GF-D8 (cell line): Measurements from ENCODE around the gene PDS5B.
"Not testable (repeated sequence)": the region's sequence is repeated elsewhere in the genome, so short reads cannot be mapped to it uniquely, and the experiment has no call there.

ENCODE experiments used
- DNase-seq: peaks from one replicate; lab custom pipeline; 2025; lab: John Stamatoyannopoulos, UW

Gene PDS5B

DNA sequence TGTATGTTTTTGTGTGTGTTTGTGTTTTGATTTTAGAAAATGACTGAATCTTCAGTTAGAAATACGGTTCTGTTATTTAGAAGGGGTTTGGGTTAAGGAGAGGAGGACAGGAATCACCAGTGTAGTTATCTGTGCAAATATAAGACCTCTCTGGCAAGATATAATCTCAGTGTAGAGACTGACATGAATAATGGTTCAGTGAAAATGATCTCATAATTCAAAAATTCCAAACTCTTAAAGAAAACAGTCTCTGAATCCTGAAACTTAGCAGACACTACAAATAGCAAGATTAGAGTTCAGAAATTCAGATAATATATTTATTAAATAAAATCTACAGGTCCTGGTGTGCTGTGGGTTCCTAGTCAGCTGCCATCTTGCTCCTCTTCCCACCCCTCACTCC, 73.5 kb downstream of the PDS5B start:
- no peak for DNase-seq

DNA sequence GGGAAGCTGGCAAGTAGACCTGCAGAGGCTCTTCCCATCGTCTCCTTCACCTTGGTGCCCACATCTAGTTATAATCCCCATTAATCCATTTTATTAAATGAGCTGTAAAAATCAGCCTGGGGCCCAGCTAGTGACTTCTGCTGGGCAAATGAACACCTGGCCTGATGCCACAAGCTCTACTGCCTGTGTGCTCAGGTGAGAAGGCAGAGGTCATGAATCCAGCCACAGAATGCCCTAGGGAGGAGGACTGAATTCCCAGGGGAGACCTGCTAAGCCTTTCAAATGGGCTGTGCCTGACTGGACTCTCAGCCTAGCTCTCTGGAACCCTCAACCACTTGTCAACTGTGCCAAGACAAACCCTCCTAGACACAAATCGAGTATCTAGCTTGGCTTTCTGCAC, 74.0 kb downstream of the PDS5B start:
- no peak for DNase-seq

DNA sequence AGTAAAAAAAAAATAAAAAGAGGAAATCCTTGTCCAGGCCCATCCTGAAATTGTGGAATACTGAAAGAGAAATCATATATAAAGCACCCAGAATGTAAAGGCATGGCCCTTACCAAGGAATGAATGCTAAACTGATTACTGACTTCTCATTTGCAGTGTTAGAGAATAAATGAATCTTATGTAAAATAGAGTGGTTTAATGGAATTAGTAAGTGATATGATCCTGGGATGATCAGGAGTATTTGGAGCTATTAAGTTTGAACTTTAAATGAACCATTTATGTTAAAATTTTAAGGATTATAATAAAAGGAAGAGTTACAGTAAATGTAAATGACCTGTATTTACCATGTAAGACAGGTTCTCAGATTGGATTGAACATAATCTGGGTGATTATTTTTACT, 75.4 kb downstream of the PDS5B start:
- no peak for DNase-seq

DNA sequence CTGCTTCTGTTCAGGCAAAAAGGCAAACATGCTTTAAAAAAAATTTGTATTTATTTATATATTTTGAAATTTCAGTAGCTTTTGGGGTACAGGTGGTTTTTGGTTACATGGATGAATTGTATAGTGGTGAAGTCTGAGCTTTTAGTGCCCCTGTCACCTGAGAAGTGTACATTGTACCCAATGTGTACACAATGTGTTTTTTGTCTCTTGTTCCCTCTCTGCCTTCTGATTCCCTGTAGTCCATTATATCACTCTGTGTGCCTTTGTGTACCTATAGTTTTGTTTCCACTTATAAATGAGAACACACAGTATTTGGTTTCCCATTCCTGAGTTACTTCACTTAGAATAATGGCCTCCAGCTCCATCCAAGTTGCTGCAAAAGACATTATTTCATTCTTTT, 77.4 kb downstream of the PDS5B start:
- DNase-seq = no peak

DNA sequence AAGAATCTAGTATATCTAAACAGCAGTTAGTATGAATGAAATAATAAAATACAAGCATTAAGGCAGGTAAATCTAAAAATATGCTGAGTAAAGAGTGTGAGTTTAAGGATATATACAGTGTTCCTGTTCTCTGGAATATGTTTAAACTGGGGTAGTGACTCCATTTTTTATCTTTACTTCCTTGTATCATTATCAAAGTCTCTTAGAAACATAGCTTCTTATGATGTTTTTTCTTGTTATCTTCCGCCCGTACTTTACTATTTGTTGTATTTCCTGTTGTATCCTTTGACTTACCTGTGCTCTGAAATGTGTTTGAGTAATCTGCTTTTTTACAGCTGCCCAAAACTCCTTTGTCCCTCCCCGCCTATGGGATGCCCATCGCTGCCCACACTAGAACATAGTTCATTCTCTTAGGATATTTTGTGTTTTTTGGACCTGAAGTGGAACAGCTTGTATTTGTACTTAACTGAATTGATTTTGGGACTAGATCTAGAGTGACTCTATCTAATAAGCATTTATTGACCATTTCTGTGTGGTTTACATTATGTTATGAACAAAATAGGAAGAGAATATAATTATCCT, 80.8 kb downstream of the PDS5B start:
- DNase-seq = no peak

DNA sequence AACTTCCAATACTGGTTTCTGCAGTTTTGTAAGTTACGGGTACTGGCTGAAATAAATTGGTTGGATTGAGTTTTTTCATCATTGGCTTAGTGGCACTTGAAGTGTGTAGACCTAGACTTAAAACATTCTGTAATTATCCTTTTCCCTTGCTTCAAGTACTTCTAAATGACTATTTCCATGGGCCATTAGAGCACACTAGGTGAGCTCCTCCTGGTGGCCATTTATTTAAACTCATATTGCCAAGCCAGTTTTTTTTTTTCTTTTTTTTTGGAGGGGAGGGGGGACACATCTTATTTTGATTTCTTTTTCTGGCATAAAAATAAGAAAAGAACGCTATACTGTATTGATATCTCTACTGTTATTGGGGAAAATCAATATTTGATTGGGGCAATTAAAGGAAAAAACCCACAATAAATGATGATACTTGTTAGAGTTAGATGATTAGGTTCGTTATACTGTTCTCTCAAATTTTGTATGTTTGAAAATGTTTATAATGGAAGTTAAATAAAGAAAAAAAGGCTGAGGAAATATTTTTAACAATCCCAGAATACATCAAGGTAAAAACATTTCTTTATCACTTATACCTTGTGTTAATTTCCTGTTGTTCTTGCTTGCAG, 82.9 kb downstream of the PDS5B start:
- DNase-seq = peak; percentile 37

DNA sequence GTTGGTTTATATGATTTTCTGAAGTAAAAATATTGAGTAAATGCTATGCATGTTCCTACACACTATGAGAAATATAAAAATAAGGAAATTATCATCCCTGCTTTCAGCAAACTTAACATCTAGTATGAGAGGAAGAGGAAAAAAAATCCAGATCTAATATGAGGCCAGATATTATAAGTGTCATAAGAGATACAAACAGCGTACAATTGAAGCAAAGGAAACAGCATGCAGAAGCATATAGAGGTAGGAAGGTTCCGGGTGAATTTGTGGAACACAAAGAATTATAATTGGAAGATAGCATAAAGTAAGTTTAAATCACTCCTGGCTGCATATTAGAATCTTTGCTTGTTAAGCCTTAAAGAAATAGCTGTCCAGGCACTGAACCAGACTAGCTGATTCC, 88.3 kb downstream of the PDS5B start:
- no peak for DNase-seq

DNA sequence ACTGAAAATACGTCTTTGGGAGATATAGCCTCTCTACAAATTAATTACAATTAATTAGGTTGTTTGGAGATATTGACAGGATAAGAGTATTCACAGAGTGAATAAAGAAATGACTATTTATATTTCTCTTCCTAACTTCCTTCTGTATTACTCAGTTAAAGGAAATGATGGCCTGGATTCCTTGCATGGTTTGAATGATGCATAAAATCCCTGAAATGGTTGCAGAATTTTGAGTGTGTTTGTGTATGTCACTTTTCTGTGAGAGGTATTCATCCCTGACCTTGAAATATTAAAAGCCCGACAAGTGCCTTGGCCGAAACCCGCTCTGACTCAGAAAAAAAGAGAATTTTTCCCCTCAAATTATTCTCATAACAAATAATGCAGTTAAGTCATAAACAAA, 90.0 kb downstream of the PDS5B start:
- DNase-seq = no peak

DNA sequence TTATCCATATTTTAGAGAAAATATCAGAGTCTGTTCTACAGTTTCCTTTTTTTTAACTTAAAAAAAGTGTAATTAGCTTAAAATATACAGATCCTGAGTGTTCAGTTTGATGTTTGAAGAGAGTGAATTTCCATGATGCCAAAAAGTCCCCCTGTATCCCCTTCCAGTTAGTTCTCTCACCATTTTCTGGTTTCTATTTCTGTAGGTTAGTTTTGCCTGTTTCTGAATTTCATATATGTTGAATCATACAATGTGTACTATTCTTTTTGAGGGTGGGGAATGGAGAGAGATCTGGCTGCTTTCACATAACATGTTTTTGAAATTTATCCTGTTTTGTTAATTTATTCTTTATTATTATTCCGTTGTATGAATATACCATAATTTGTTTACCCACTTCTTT, 95.9 kb downstream of the PDS5B start:
- no peak for DNase-seq

DNA sequence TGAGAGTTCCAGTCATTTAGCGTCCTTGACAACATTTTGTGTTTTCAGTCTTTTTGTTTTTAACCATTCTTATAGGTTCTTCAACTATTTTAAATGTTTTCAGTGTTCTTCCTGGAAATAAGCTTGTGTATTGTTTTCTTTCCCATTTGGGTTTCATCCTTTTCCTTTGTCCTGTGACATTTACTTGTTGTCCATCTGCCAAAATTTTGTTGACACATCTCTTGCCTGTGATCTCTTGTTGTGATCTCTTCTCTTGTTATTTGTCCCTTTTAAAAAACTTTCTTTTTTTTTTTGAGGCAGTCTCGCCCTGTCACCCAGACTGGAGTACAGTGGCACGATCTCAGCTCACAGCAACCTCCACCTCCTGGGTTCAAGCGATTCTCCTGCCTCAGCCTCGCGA, 96.5 kb downstream of the PDS5B start:
- DNase-seq = no peak

DNA sequence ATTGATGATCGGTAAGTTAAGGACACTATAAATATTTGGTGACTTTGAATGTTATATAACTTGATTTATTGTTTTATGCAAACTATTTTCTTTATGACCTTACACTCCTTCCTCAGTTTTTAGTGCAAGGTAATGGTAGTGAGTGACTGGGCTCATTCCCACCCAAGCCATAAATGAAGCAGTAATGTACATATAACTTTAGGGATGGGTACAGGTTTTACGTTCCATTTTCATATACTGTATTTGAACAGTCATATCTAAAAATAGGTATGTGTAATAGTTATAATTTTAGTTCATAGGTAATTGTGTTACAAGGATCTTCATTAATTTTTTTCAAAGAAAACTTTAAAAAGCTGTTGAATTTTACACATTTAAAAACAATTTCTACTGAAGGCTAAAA, 101.0 kb downstream of the PDS5B start:
- no peak for DNase-seq

DNA sequence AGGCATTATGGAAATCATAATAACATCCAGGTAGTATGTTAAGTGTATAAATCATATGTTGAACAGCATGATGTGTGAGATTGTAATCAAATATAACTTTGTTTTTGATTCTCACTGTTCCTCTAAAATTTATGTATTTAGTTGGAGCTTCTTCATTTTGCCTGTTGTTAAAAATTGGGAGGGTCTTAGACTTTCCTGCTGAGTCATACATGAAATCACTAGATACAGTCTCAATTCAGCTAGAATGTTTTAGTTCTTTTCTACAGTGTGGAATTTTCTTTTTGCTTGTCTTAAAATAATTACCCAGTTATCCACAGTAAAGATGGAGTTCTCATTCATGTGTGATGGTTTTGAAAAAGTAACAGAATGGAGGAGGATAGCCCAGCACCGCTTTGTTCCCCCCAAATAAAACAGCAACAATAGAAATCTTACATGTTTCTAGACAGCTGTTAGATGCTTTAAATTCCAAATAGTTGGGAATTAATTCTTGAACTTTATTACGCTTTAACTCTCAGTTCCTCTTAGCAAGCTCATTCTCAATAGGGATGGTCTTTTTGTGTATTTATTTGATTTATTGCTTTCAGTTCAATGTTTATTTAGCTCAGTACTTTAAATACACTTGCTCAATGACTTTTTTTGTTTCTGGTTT, 109.5 kb downstream of the PDS5B start:
- DNase-seq = no peak

DNA sequence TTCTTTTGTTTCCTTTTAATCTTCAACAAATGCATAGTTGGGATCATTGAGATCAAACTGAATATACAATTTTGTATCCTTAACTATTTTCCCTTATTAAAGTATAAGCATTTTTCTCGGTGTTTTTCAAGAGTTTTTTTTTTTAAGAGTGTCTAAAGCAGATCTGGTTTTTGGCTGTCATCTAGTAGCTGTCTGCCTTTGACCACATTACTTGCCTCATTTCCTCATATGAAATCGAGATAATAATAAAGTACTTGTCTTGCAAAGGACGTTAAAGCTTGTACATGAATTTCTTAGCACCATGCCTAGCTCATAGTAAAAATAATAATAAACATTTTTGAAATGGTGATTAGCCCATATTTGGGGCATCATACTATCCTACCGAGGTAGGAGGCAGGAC, 121.2 kb downstream of the PDS5B start:
- DNase-seq = no peak

DNA sequence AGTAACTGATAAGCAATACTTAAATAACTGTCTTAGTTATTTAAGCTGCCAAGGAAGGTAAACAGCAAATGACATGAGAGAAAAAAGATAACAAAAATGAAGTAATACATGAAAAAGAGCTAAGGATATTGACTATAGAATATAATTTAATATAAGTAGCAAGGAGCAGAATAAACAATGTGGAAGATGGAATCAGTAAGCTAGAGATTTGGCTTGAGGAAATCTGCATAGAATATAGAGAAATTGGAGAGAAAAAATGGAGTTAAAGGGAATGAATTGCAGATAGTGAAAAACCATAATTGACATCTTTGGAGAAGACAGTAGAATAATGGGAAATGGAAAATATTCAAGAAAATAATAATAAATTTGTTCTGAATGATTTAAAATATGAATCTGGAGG, 127.1 kb downstream of the PDS5B start:
- no peak for DNase-seq

DNA sequence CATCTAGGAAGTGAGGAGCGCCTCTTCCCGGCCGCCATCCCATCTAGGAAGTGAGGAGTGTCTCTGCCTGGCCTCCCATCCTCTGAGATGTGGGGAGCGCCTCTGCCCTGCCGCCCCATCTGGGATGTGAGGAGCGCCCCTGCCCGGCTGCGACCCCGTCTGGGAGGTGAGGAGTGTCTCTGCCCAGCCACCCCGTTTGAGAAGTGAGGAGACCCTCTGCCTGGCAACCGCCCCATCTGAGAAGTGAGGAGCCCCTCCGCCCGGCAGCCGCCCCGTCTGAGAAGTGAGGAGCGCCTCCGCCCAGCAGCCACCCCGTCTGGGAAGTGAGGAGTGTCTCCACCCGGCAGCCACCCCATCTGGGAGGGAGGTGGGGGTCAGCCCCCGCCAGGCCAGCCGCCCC, 129.9 kb downstream of the PDS5B start:
- not testable (repeated sequence) for DNase-seq

DNA sequence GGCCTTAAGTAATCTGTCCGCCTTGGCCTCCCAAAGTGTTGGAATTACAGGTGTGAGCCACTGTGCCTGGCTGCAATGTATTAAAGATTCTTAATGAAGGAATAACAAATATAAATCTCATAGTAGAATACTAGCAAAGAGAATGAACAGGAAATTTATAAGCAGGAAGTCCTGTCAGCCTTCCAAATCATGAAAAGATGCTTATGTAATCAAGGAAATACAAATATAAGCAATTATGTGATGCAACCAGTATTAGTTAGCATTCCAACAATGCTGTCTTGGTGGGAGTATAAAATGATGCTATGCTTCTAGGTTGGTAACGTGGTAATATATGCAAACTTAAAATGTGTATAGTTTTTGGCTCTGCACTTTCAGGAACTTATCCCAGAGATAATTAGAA, 133.8 kb downstream of the PDS5B start:
- no peak for DNase-seq

DNA sequence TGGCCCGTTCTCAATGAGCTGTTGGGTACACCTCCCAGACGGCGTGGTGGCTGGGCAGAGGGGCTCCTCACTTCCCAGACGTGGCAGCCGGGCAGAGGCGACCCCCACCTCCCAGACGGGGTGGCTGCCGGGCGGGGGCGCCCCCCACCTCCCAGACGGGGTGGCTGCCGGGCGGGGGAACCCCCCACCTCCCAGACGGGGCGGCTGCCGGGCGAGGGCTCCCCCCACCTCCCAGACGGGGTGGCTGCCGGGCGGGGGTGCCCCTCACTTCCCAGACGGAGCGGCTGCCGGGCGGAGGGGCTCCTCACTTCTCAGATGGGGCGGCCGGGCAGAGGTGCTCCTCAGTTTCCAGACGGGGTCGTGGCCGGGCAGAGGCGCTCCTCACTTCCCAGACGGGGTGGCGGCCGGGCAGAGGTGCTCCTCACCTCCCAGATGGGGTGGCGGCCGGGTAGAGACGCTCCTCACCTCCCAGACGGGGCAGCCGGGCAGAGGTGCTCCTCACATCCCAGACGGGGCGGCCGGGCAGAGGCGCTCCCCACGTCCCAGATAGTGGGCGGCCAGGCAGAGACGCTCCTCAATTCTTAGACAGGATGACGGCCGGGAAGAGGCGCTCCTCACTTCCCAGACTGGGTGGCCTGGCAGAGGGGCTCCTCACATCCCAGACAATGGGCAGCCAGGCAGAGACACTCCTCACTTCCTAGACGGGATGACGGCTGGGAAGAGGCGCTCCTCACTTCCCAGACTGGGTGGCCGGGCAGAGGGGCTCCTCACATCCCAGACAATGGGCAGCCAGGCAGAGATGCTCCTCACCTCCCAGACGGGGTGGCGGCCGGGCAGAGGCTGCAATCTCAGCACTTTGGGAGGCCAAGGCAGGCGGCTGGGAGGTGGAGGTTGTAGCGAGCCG, 135.1 kb downstream of the PDS5B start:
- DNase-seq = not testable (repeated sequence)

DNA sequence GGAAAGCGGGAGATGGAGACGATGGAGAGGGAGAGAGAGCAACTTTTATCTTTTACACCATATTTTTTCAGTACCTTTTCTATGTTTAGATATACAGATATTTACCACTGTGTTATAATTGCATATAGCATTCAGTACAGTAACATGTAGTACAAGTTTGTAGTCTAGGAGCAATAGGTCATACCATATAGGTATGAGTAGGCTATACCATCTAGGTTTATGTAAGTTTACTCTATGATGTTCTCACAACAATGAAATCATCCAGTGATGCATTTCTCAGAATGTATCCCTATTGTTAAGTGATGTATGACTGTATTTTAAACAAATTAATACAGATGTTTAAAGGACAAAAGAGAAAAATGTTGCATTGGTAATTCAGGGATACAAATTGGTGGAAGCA, 136.1 kb downstream of the PDS5B start:
- no peak for DNase-seq

DNA sequence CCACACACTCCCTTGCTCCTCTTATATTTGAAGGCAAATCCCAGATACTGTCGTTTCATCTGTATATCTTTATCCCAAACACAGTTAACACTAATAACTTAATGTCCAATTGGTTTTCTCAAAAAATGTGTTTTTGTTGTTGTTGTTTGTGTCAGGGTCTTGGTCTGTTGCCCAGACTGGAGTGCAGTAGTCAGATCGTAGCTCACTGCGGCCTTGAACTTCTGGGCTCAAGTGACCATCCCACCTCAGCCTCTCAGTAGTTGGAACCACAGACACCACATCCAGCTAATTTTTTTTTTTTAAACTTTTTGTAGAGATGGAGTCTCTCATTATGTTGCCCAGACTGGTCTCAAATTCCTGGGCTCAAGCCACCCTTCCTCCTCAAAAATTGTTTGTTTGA, 137.7 kb downstream of the PDS5B start:
- no peak for DNase-seq

DNA sequence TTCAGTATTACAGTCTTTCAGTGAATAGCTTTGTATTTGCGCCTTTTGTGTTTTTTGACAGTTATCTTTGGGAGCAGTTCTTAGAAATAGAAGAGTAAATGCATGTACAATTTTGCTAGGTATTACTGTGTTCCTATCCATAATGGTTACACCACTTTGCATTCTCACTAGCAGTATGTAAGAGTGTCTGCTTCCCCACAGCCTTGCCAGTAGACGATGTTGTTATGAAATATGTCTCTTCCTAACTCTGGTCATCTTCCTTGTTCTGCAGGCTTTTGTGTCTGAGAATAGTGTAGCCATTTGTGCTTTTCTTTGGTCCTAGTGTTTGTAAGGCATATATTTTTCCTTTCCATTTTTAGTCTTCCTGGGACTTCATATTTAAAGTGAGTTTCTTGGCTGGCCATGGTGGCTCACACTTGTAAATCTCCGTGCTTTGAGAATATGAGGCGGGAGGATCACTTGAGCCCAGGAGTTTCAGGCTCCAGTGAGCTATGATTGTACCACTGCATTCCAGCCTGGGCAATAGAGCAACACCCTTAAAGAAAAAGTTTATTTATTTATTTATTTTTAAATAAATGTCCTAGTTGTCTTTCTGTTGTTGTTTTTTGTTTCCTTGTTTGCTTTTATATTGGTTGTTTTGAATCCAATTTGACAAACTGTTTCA, 140.3 kb downstream of the PDS5B start:
- DNase-seq = peak; percentile 53

DNA sequence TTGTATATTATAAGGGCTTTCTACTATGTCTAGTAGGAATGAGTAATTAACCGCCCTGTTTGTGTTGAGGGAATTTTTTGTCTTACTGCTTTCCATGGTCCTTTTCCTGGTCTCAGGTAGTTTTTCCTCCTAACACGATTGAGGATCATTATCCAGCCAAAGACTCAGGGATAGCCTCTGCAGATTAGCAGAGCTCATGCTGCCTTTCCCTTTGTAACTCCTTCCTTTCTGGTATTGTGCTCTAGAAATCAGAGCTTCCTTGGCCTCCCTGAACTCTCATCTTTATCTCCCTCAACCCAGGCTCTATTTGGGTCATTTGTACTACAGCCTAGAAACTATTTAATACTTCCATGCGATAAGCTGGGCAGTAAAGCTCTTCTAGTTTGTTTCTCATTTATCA, 142.1 kb downstream of the PDS5B start:
- DNase-seq = no peak

DNA sequence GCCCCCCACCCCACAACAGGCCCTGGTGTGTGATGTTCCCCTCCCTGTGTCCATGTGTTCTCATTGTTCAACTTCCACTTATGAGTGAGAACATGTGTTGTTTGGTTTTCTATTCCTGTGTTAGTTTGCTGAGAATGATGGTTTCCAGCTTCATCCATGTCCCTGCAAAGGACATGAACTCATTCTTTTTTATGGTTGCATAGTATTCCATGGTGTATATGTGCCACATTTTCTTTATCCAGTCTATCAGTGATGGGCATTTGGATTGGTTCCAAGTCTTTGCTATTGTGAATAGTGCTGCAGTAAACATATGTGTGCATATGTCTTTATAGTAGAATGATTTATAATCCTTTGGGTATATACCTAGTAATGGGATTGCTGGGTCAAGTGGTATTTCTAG, 142.8 kb downstream of the PDS5B start:
- not testable (repeated sequence) for DNase-seq
